Trophoblast cell (in vitro differentiated cells and primary cell): ENCODE measurements around the gene CIB2.

Source experiments
- DNase-seq, 2 donors: peaks; one replicate each; pipeline ENCODE4 v3.0.0-alpha.2; 2016
- H2AFZ ChIP-seq: 2 replicates; pipeline ENCODE4 v1.6.1; 2013; ENCODE audit warnings: low read length, moderate library complexity, mild to moderate bottlenecking; ENCODE audit not compliant: insufficient read depth, poor library complexity
- H2AK5ac ChIP-seq: 2 replicates; pipeline ENCODE4 v1.6.1; 2013; ENCODE audit warnings: mild to moderate bottlenecking, low read length
- H2BK120ac ChIP-seq: 2 replicates; pipeline ENCODE4 v1.6.1; 2013; ENCODE audit warnings: low read length, mild to moderate bottlenecking, moderate library complexity; ENCODE audit not compliant: insufficient read depth, poor library complexity
- H2BK12ac ChIP-seq: 2 replicates; pipeline ENCODE4 v1.6.1; 2013; ENCODE audit warnings: mild to moderate bottlenecking, low read length, moderate library complexity
- H2BK5ac ChIP-seq: 2 replicates; pipeline ENCODE4 v1.6.1; 2013; ENCODE audit warnings: low read length, low read depth, moderate library complexity, mild to moderate bottlenecking; ENCODE audit not compliant: poor library complexity
- H3K14ac ChIP-seq: 2 replicates; pipeline ENCODE4 v1.6.1; 2013; ENCODE audit warnings: mild to moderate bottlenecking, low read length
- H3K18ac ChIP-seq: 2 replicates; pipeline ENCODE4 v1.6.1; 2013; ENCODE audit warnings: mild to moderate bottlenecking, low read length
- H3K23ac ChIP-seq: 2 replicates; pipeline ENCODE4 v1.6.1; 2013; ENCODE audit warnings: low read length
- H3K27ac ChIP-seq: 2 replicates; pipeline ENCODE4 v1.5.1; 2013; ENCODE audit warnings: low read depth, mild to moderate bottlenecking, inconsistent platforms, low read length, moderate library complexity
- H3K27me3 ChIP-seq: 2 replicates; pipeline ENCODE4 v1.6.1; 2013; ENCODE audit warnings: inconsistent platforms, mild to moderate bottlenecking, low read length, moderate library complexity; ENCODE audit not compliant: insufficient read depth
- H3K36me3 ChIP-seq, 2 experiments: 1 replicate in 1 of 2; 2 replicates in 1 of 2; pipeline ENCODE4 v1.6.1; 2013; ENCODE audit warnings: low read length in 2 of 2, mild to moderate bottlenecking in 2 of 2, moderate library complexity in 1 of 2; ENCODE audit not compliant: insufficient read depth in 2 of 2, control insufficient read depth in 1 of 2
- H3K4ac ChIP-seq: 2 replicates; pipeline ENCODE4 v1.6.1; 2013; ENCODE audit warnings: low read depth, mild to moderate bottlenecking, low read length, moderate library complexity
- H3K4me1 ChIP-seq, 2 experiments: 1 replicate in 1 of 2; 2 replicates in 1 of 2; pipeline ENCODE4 v1.6.1; 2013; ENCODE audit warnings: low read length in 2 of 2, mild to moderate bottlenecking in 2 of 2, moderate library complexity in 1 of 2; ENCODE audit not compliant: insufficient read depth in 2 of 2, control insufficient read depth in 1 of 2
- H3K4me2 ChIP-seq: 2 replicates; pipeline ENCODE4 v1.6.1; 2013; ENCODE audit warnings: inconsistent platforms, mild to moderate bottlenecking, low read length, moderate library complexity
- H3K4me3 ChIP-seq: 2 replicates; pipeline ENCODE4 v1.5.1; 2013; ENCODE audit warnings: mild to moderate bottlenecking, low read depth, low read length, inconsistent platforms
- H3K79me1 ChIP-seq: one replicate; pipeline ENCODE4 v1.6.1; 2013; ENCODE audit warnings: low read length
- H3K79me2 ChIP-seq: 2 replicates; pipeline ENCODE4 v1.6.1; 2013; ENCODE audit warnings: low read length, mild to moderate bottlenecking; ENCODE audit not compliant: control insufficient read depth, insufficient read depth, poor library complexity
- H3K9ac ChIP-seq: 2 replicates; pipeline ENCODE4 v1.6.1; 2013; ENCODE audit warnings: mild to moderate bottlenecking, low read length
- H3K9me3 ChIP-seq: 2 replicates; pipeline ENCODE4 v1.6.1; 2013; ENCODE audit warnings: low read depth, mild to moderate bottlenecking, control low read depth, inconsistent platforms, low read length; ENCODE audit not compliant: insufficient read depth
- H4K12ac ChIP-seq: 2 replicates; pipeline ENCODE4 v1.6.1; 2013; ENCODE audit warnings: low read depth, mild to moderate bottlenecking, low read length, moderate library complexity
- H4K8ac ChIP-seq: 2 replicates; pipeline ENCODE4 v1.6.1; 2013; ENCODE audit warnings: low read depth, mild to moderate bottlenecking, low read length, moderate library complexity
- H4K91ac ChIP-seq: one replicate; pipeline ENCODE4 v1.6.1; 2013; ENCODE audit warnings: low read depth, mild to moderate bottlenecking, low read length, moderate library complexity
- WGBS: extraction: QIAGEN DNeasy Blood & Tissue Kit; methylation state at CpG from one replicate; pipeline ENCODE4 v1.1.7; 2013; ENCODE audit warnings: missing lambda C conversion rate; ENCODE audit not compliant: insufficient read length, insufficient coverage; ENCODE audit errors: extremely low coverage; 5-methylcytosine and 5-hydroxymethylcytosine counted together

CIB2 gene

DNA sequence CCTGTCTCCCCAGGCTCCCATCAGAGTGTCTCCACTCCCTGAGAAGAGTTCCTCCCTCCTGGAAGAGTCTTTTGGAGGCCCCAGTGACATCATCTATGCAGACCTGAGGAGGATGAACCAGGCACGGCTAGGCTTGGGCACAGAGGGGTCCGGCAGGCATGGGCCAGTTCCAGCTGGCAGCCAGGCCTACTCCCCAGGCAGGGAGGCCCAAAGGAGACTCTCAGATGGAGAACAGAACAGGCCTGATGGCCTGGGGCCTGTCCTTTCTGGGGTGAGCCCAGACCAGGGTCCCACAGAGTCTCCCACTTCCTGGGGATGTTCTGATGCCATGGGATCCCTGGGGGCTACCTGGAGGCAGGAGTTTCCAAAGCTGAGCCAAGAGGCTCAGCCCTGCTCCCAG lies 30.4 kb downstream of the CIB2 start:
- Histone ChIP-seq H4K8ac (peak overlapping the region; percentile 20), H2BK5ac (peak overlapping the region; percentile 68), H3K23ac (no peak overlapping the region), H3K14ac (peak overlapping the region; percentile 47), H3K9ac (no peak overlapping the region), H2AFZ (no peak overlapping the region), H3K4me3 (no peak overlapping the region), H3K4me1 (peaks cover 37 to 38% of the 10 kb centered on the region in 2 experiments), H3K4ac (peak overlapping the region; percentile 4), H2AK5ac (peak overlapping the region; percentile 86), H3K79me1 (peaks cover 36% of the 10 kb centered on the region), H3K18ac (peak overlapping the region; percentile 26), H3K9me3 (no peaks in the 10 kb centered on the region), H2BK120ac (peak overlapping the region; percentile 85), H3K79me2 (peaks cover 9% of the 10 kb centered on the region), H3K4me2 (no peak overlapping the region), H3K27me3 (no peaks in the 10 kb centered on the region), H3K27ac (peak overlapping the region; percentile 57), H3K36me3 (no peaks in the 10 kb centered on the region), H4K91ac (peak overlapping the region; percentile 92), H2BK12ac (peak overlapping the region; percentile 34), H4K12ac (no peak overlapping the region)
- WGBS, result no CpG with 5 or more reads among the region's 2 CpGs
- DNase-seq, result peak in 1 of 2 donors; percentile 7

DNA sequence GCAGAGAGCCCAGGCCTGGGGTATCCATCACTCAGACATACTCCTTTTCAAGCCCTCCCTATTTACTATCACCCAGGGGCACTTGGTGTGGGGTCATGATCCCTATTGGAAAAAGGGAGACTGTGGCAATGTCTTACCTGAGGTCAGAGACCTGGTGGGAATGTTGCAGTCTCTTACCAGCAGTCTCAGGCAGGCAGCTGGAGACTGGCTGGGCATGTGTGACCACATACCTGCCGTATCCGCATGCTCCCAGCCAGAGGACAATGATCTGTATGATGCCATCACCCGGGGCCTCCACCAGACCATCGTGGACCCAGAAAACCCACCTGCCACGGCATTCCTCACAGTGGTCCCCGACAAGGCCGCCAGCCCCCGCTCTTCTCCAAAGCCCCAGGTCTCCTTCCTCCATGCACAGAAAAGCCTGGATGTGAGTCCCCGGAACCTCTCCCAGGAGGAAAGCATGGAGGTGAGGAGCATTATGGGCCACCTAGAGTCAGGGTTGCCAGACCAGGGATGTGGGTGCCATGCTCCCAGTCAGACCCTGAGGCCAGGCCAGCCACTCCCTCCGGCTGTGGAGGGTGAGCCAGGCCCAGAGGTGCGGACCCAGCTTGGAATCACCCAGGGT lies 33.0 kb downstream of the CIB2 start:
- H4K12ac ChIP-seq, result no peak overlapping the region
- no peak overlapping the region for H3K18ac ChIP-seq
- H3K36me3 ChIP-seq, result no peaks in the 10 kb centered on the region
- H3K9ac ChIP-seq, result no peak overlapping the region
- H3K4ac ChIP-seq, result no peak overlapping the region
- H3K9me3 ChIP-seq, result no peaks in the 10 kb centered on the region
- peaks cover 30% of the 10 kb centered on the region for H3K79me1 ChIP-seq
- DNase-seq, result peak; percentile 43 to 68
- H4K8ac ChIP-seq, result peak overlapping the region; percentile 0
- H2AFZ ChIP-seq, result no peak overlapping the region
- no peak overlapping the region for H3K4me2 ChIP-seq
- peak overlapping the region; percentile 0 for H2BK12ac ChIP-seq
- no peak overlapping the region for H3K23ac ChIP-seq
- H3K4me3 ChIP-seq, result no peak overlapping the region
- H3K4me1 ChIP-seq, result peaks cover 26 to 27% of the 10 kb centered on the region in 2 experiments
- no peak overlapping the region for H2BK120ac ChIP-seq
- H3K79me2 ChIP-seq, result peaks cover 7% of the 10 kb centered on the region
- H2AK5ac ChIP-seq, result no peak overlapping the region
- no peak overlapping the region for H3K27ac ChIP-seq
- H3K14ac ChIP-seq, result peak overlapping the region; percentile 0
- WGBS, result no CpG with 5 or more reads among the region's 11 CpGs
- peak overlapping the region; percentile 26 for H2BK5ac ChIP-seq
- peak overlapping the region; percentile 49 for H4K91ac ChIP-seq
- no peaks in the 10 kb centered on the region for H3K27me3 ChIP-seq

DNA sequence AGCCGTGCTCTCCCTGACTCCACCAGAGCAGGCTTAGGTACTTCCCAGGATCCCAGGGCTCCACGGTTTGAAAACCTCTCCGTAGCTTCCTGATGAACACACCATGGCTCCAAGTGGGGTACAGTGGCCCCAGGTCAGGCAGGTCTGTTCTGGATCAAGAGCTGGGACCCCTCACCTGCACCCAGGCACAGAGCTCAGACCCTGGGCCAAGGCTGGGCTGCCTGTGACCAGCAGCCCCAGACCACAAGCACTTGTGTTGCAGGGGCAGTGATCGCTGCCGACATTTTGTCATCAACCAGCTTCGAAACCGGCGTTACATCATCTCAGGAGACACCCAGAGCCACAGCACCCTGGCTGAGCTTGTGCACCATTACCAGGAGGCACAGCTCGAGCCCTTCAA lies 33.6 kb downstream of the CIB2 start:
- H3K27ac ChIP-seq, result no peak overlapping the region
- H3K79me2 ChIP-seq, result peaks cover 4% of the 10 kb centered on the region
- no peak overlapping the region for H2AK5ac ChIP-seq
- H4K8ac ChIP-seq, result no peak overlapping the region
- H2BK5ac ChIP-seq, result no peak overlapping the region
- peaks cover 21 to 22% of the 10 kb centered on the region in 2 experiments for H3K4me1 ChIP-seq
- H3K9ac ChIP-seq, result no peak overlapping the region
- H3K36me3 ChIP-seq, result no peaks in the 10 kb centered on the region
- H3K14ac ChIP-seq, result no peak overlapping the region
- H2AFZ ChIP-seq, result no peak overlapping the region
- H3K4me2 ChIP-seq, result no peak overlapping the region
- no CpG with 5 or more reads among the region's 9 CpGs for WGBS
- peak overlapping the region; percentile 36 for H4K91ac ChIP-seq
- H2BK120ac ChIP-seq, result no peak overlapping the region
- H3K18ac ChIP-seq, result no peak overlapping the region
- no peaks in the 10 kb centered on the region for H3K9me3 ChIP-seq
- no peak overlapping the region for H2BK12ac ChIP-seq
- no peak for DNase-seq
- H3K4me3 ChIP-seq, result no peak overlapping the region
- H3K79me1 ChIP-seq, result peaks cover 24% of the 10 kb centered on the region
- no peak overlapping the region for H3K4ac ChIP-seq
- H3K27me3 ChIP-seq, result no peaks in the 10 kb centered on the region
- H3K23ac ChIP-seq, result no peak overlapping the region
- H4K12ac ChIP-seq, result no peak overlapping the region

DNA sequence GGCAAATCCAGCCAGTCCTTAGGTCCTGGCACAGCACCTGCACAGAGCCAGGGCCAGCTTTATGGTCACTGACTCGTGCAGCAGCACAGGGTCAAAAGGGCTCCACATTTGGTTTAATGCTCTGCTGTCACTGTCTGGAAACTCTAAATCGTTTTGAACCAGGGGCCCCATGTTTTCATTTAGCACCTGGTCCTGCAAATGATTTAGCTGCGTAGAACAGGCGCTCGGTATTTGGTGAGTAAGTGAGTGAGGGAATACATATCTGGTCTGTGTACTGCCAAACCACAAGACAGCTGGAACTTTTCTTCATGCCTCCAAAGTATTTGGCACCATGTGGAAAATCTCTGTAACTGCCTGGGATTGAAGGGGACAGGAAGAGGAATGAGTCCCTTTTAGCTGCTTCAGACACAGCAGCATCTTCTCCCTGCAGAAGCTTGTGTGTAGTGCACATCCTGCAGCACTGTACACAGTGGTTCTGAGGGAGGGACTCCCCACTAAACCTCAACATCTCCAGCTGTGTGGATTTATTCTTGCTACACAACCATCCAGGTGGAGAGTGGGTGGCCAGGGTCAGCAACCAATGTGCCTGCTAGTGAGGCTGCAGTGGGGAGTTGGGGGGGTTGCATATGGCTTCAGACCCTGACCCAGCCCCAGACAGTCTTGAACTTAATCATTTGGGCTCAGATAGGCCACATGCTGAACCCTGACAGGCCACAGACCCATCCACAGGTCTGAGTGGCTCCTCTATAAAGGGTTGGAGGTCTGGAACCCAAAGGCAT lies 37.8 kb downstream of the CIB2 start:
- no peak overlapping the region for H3K23ac ChIP-seq
- H2BK120ac ChIP-seq, result no peak overlapping the region
- H3K27ac ChIP-seq, result no peak overlapping the region
- H4K8ac ChIP-seq, result no peak overlapping the region
- H3K18ac ChIP-seq, result no peak overlapping the region
- H3K36me3 ChIP-seq, result no peaks in the 10 kb centered on the region
- no peak overlapping the region for H3K4me2 ChIP-seq
- WGBS, result no CpG with 5 or more reads among the region's 5 CpGs
- H2AK5ac ChIP-seq, result no peak overlapping the region
- H3K14ac ChIP-seq, result no peak overlapping the region
- H2BK12ac ChIP-seq, result no peak overlapping the region
- H3K27me3 ChIP-seq, result no peaks in the 10 kb centered on the region
- no peak overlapping the region for H3K4ac ChIP-seq
- no peak overlapping the region for H4K12ac ChIP-seq
- no peaks in the 10 kb centered on the region for H3K79me2 ChIP-seq
- peaks cover 3% of the 10 kb centered on the region for H3K79me1 ChIP-seq
- no peaks in the 10 kb centered on the region for H3K9me3 ChIP-seq
- H3K4me3 ChIP-seq, result no peak overlapping the region
- peaks cover 4 to 6% of the 10 kb centered on the region in 2 experiments for H3K4me1 ChIP-seq
- H2AFZ ChIP-seq, result no peak overlapping the region
- no peak for DNase-seq
- H2BK5ac ChIP-seq, result no peak overlapping the region
- no peak overlapping the region for H3K9ac ChIP-seq
- H4K91ac ChIP-seq, result no peak overlapping the region
